ENCODE measurements around the gene STOML2. TPM values are rescaled to one million over a fixed set of nuclear protein-coding genes. Genes with fewer than 3 reads are reported as not detected.

STOML2 gene
- total RNA-seq, 1 donor, result 193 TPM

- no peak for DNase-seq (ENCODE audit: low read depth)
- TF ChIP-seq, protein P1, sequence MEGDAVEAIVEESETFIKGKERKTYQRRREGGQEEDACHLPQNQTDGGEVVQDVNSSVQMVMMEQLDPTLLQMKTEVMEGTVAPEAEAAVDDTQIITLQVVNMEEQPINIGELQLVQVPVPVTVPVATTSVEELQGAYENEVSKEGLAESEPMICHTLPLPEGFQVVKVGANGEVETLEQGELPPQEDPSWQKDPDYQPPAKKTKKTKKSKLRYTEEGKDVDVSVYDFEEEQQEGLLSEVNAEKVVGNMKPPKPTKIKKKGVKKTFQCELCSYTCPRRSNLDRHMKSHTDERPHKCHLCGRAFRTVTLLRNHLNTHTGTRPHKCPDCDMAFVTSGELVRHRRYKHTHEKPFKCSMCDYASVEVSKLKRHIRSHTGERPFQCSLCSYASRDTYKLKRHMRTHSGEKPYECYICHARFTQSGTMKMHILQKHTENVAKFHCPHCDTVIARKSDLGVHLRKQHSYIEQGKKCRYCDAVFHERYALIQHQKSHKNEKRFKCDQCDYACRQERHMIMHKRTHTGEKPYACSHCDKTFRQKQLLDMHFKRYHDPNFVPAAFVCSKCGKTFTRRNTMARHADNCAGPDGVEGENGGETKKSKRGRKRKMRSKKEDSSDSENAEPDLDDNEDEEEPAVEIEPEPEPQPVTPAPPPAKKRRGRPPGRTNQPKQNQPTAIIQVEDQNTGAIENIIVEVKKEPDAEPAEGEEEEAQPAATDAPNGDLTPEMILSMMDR (IDR thresholded peaks at IDR 0.05; ENCODE audit: insufficient read depth, low read depth, low read length), result no peak
- H3K4me3 ChIP-seq (ENCODE audit: low read depth, low read length), result no peak overlapping the region
Observed at GRCh38 chr9:35107297-35108290, 4.7 kb upstream of the STOML2 start.

DNA sequence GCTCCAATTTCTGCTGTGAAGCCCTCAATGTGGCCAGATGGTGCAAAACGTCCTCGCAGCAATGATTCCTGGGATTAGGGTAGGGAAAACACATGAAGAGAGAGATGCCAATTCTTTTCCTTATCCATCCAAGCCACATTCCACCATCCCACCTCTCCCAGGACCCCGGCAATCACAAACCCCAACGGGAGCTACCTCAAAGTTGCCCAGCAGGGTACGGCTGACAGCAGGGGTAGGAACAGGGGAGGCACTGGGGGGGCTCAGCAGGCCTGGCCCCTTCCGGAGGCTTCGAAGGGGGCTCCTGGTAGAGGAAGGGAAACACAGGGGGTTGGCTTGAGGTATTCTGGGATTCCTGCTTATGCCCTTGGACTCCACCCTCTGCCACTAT lies 3.4 kb upstream of the STOML2 start:
- TF ChIP-seq, protein P1 (IDR thresholded peaks at IDR 0.05; ENCODE audit: insufficient read depth, low read depth, low read length), result no peak
- H3K4me3 ChIP-seq (ENCODE audit: low read depth, low read length), result no peak overlapping the region
- DNase-seq (ENCODE audit: low read depth), result no peak

DNA sequence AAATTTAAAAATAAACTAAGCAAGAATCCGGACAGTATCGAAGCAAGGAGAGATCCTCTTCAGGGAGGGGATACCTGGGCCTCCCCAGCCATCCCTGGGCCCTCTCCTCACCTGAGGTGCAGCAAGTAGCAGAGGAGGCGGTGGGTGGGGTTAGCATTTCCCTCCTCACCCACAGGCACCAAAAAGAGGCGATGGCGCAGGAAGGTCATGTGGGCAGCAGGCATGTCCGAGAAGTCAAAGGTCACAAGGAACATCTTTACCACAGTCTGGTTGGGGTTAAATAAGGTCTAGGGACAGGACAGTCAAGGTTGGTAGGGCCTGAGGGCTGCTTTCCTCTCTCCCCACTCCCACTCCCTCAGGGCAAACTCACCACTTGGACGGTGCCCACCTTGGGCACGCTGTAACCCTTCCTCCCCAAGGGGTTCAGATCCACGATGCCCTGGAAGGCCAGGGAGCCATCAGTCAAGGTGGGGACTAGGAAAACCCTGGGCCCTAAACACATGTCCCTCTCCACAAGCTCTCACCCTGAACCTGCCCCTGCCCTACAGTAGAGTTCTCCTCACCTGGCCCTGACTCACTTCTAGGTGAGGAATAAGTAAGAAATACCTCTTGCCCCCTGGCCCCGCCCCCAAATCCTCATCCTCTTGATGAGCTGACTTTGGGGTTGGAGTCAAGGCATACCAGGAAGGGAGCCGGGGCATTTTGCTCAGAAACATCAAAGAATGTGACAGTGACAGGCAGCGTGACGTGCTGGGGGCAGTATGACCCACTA lies 2.8 kb upstream of the STOML2 start:
- TF ChIP-seq, protein P1 (IDR thresholded peaks at IDR 0.05; ENCODE audit: insufficient read depth, low read depth, low read length), result no peak
- no peak for DNase-seq (ENCODE audit: low read depth)
- H3K4me3 ChIP-seq (ENCODE audit: low read depth, low read length), result no peak overlapping the region

DNA sequence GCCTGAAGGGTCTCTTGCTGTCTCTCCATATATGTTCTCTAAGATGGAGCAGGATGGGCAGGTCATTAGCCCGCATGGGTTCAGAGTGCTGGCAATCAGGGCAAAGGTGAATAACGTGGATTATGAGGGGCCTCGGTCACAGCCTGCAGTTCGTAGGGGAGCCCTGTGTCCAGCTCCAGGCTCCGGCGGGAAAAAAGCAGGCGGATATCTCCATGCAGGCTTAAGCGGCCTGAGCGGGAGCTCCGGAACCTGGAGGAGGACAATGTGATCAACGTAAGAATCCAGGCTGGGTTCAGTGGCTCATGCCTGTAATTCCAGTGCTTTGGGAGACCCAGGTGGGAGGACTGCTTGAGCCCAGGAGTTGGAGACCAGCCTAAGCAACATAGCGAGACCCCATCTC lies 2.2 kb upstream of the STOML2 start:
- TF ChIP-seq, protein P1 (IDR thresholded peaks at IDR 0.05; ENCODE audit: insufficient read depth, low read depth, low read length), result no peak
- H3K4me3 ChIP-seq (ENCODE audit: low read depth, low read length), result no peak overlapping the region

DNA sequence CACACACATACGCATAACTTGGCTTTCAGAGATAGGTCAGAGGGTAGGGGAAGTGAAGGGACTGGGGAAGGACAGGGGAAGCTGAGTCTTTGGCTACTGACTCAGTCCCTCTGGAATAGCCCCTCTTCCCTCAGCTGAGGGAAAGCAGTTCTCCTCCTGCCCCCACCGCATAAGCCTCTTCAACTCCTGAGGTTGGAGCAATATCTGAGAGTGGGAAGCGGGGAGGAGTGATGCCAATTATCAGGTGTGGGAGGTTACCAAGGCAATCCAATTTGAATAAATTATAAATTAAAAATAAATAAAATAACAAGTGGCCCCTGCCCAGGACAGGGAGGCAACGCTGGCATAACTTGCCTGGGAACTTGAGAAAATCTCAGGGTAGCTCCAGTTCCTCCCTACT lies 1.7 kb upstream of the STOML2 start:
- DNase-seq (ENCODE audit: low read depth), result no peak
- TF ChIP-seq, protein P1 (IDR thresholded peaks at IDR 0.05; ENCODE audit: insufficient read depth, low read depth, low read length), result no peak
- H3K4me3 ChIP-seq (ENCODE audit: low read depth, low read length), result no peak overlapping the region

More for the DNA sequence above, 2.2 kb upstream of the STOML2 start:
- DNase-seq (ENCODE audit: low read depth), result no peak

DNA sequence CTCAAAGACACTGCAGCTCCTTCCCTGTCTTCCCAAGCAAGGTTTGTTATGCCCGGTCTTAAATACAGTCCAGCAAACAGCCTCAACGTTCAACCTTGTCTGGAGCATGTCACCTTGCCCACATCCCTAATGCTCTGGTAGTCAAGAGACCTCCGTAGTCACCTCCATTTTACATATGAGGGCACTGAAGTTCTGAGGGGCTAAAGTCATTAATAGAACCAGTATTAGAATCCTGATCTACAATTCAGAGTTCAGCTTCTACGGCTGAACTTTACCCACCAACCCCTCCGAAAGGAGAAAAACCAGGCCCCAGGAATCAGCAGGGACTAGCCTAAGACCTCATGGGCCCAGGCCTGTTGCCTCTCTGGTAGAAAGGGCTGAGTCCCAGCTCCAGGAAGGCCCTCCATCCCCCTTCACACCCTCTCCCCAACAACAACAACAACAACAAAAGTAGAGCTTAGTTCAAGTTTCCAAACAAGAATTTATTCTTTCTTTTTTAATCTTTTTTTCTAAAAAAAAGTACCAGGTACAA lies 795 bp upstream of the STOML2 start:
- no peak for DNase-seq (ENCODE audit: low read depth)
- TF ChIP-seq, protein P1 (IDR thresholded peaks at IDR 0.05; ENCODE audit: insufficient read depth, low read depth, low read length), result no peak
- H3K4me3 ChIP-seq (ENCODE audit: low read depth, low read length), result peak overlapping the region; percentile 92

All from fibroblast of villous mesenchyme (primary cell).